ENCODE data around the gene DAPL1.
"Not testable (repeated sequence)": the region's sequence is repeated elsewhere in the genome, so short reads cannot be mapped to it uniquely, and the experiment has no call there.

Gene DAPL1

GRCh38 chr2:158848031-158848970 lies 53.2 kb downstream of the DAPL1 start:
- not testable (repeated sequence) for ATAC-seq (ENCODE audit: low read depth); H3K27me3 Mint-ChIP-seq

GRCh38 chr2:158860179-158860578 lies 65.1 kb downstream of the DAPL1 start:
- H3K4me3 Mint-ChIP-seq; H3K4me1 Mint-ChIP-seq; H3K27me3 Mint-ChIP-seq; H3K36me3 Mint-ChIP-seq; H3K27ac Mint-ChIP-seq; ATAC-seq (ENCODE audit: low read depth); H3K9me3 Mint-ChIP-seq; DNase-seq (ENCODE audit: low spot score in 2 of 2): not testable (repeated sequence)

More at GRCh38 chr2:158848031-158848970, 53.2 kb downstream of the DAPL1 start:
- not testable (repeated sequence) for DNase-seq (ENCODE audit: low spot score in 2 of 2); H3K9me3 Mint-ChIP-seq; H3K4me1 Mint-ChIP-seq; H3K36me3 Mint-ChIP-seq; H3K27ac Mint-ChIP-seq; H3K4me3 Mint-ChIP-seq

GRCh38 chr2:158861626-158862025 lies 66.5 kb downstream of the DAPL1 start:
- H3K9me3 Mint-ChIP-seq; DNase-seq (ENCODE audit: low spot score in 2 of 2); H3K27ac Mint-ChIP-seq; H3K36me3 Mint-ChIP-seq; ATAC-seq (ENCODE audit: low read depth); H3K4me3 Mint-ChIP-seq; H3K27me3 Mint-ChIP-seq; H3K4me1 Mint-ChIP-seq: not testable (repeated sequence)

GRCh38 chr2:158865469-158865868 lies 70.4 kb downstream of the DAPL1 start:
- H3K27me3 Mint-ChIP-seq; H3K4me1 Mint-ChIP-seq; H3K9me3 Mint-ChIP-seq; H3K27ac Mint-ChIP-seq; DNase-seq (ENCODE audit: low spot score in 2 of 2); H3K36me3 Mint-ChIP-seq; H3K4me3 Mint-ChIP-seq; ATAC-seq (ENCODE audit: low read depth): not testable (repeated sequence)

Data from memory B cell (primary cell).